ENCODE measurements around the gene NFKBIB. TPM values are rescaled to one million over a fixed set of nuclear protein-coding genes. Genes with fewer than 3 reads are reported as not detected.

Gene NFKBIB
- total and polyA plus RNA-seq, 8 donors = 5.1 to 34.2 (median 7.0) TPM

GRCh38 chr19:38878575-38879399 is 21.0 kb upstream of the NFKBIB start:
- Histone ChIP-seq H3K27me3 (no peaks in the 10 kb centered on the region), H3K4me3 (no peak overlapping the region), H3K36me3 (peaks cover 0 to 47% of the 10 kb centered on the region in 2 donors), H3K9me3 (no peaks in the 10 kb centered on the region), H3K27ac (peak overlapping the region; percentile 69 to 86), H3K4me1 (peaks cover 8 to 25% of the 10 kb centered on the region in 2 donors)
- ATAC-seq (no peak), DNase-seq (peak in 1 of 4 donors; percentile 68)
- intact Hi-C loops (cut with DNase I) = no loop called here
- TF ChIP-seq CTCF (IDR thresholded peaks at IDR 0.05) = no peak

- Histone ChIP-seq H3K4me1 (peaks cover 8 to 25% of the 10 kb centered on the region in 2 donors), H3K4me3 (no peak overlapping the region), H3K36me3 (peaks cover 0 to 49% of the 10 kb centered on the region in 2 donors), H3K9me3 (no peaks in the 10 kb centered on the region), H3K27me3 (no peaks in the 10 kb centered on the region), H3K27ac (peak overlapping the region in 1 of 2 donors; percentile 86)
- intact Hi-C loops (cut with DNase I) = no loop called here
- no peak for TF ChIP-seq CTCF (IDR thresholded peaks at IDR 0.05)
- ATAC-seq (no peak), DNase-seq (peak in 1 of 4 donors; percentile 80)
Measured at GRCh38 chr19:38879400-38879751, 20.4 kb upstream of the NFKBIB start.

DNA sequence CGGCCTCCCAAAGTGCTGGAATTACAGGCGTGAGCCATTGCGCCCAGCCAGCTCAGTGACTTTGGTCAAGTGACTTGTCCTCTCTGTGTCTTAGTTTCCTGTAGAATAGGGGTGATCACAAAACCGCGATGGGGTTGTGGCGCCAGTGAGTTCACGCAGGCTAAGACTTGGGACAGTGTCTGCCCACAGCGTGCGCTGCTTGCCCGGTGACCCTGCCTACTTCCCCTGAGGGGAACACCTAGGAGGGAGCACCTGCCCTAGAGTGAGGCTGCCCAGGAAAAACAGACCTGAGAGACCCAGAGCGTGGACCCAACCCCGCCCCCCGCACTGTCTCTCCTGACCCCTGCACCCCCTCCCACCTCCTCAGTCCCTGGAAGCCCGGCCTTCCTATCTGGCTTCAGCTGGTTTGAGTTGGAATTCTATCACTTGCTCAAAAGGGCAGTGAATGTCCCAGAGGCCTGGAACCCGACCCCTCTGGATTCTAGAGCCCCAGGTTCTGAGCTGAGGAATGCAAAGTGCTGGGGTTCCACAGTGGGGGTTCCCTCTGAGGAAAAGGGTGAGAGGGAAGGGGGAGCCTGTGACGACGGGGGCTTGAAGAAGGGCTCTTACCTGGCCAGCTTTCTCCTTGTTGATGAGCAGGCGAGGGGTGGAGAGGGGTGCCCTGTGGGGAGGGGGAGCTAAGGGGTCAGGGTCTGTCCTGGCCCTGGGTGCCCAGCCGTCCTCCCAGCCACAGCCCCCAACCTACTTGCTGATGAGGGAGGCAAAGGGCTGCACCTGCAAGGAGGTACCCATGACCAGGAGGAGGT is 19.5 kb upstream of the NFKBIB start:
- intact Hi-C loops (cut with DNase I) = no loop called here
- ATAC-seq (no peak), DNase-seq (peak in 1 of 4 donors; percentile 71)
- H3K9me3 ChIP-seq = no peaks in the 10 kb centered on the region
- no peak overlapping the region for H3K4me3 ChIP-seq
- no peaks in the 10 kb centered on the region for H3K27me3 ChIP-seq
- TF ChIP-seq CTCF (IDR thresholded peaks at IDR 0.05) = no peak
- H3K27ac ChIP-seq = no peak overlapping the region
- H3K4me1 ChIP-seq = peaks cover 8 to 25% of the 10 kb centered on the region in 2 donors
- H3K36me3 ChIP-seq = peaks cover 0 to 49% of the 10 kb centered on the region in 2 donors

GRCh38 chr19:38880882-38881609 is 18.7 kb upstream of the NFKBIB start:
- intact Hi-C loops (cut with DNase I) = no loop called here
- no peak overlapping the region for H3K27ac ChIP-seq
- peaks cover 8 to 25% of the 10 kb centered on the region in 2 donors for H3K4me1 ChIP-seq
- H3K27me3 ChIP-seq = no peaks in the 10 kb centered on the region
- no peaks in the 10 kb centered on the region for H3K9me3 ChIP-seq
- peaks cover 0 to 49% of the 10 kb centered on the region in 2 donors for H3K36me3 ChIP-seq
- no peak overlapping the region for H3K4me3 ChIP-seq
- DNase-seq (peak in 1 of 4 donors; percentile 43), ATAC-seq (no peak)
- no peak for TF ChIP-seq CTCF (IDR thresholded peaks at IDR 0.05)

All from left lung (tissue), 10 donors.